SK-N-SH treated with all-trans-retinoic acid at 6 μM for 48 hours (cell line): ENCODE results near the gene MGST3.

Experiments used
- CREB5 ChIP-seq: fragments of 250-450 bp; sonication (Bioruptor Pico); IDR thresholded peaks from 2 replicates; pipeline ENCODE4 v1.5.1; 2020; ENCODE audit warnings: low read depth, mild to moderate bottlenecking, moderate library complexity
- ESRRG ChIP-seq: fragments of 250-450 bp; sonication (Bioruptor Pico); IDR thresholded peaks from 2 replicates; pipeline ENCODE4 v1.6.1; 2021; ENCODE audit warnings: mild to moderate bottlenecking
- ISL1 ChIP-seq: fragments of 250-450 bp; sonication (Bioruptor Pico); IDR thresholded peaks from 2 replicates; pipeline ENCODE4 v2.1.2; 2022; ENCODE audit warnings: mild to moderate bottlenecking, moderate library complexity
- OSR1 ChIP-seq: fragments of 250-450 bp; sonication (Bioruptor Pico); IDR thresholded peaks from 2 replicates; pipeline ENCODE4 v1.8.0; 2022; ENCODE audit warnings: moderate library complexity, mild to moderate bottlenecking, inconsistent platforms
- PATZ1 ChIP-seq: fragments of 250-450 bp; sonication (Bioruptor Pico); IDR thresholded peaks from 2 replicates; pipeline ENCODE4 v1.8.0; 2020; ENCODE audit warnings: mild to moderate bottlenecking, moderate library complexity, borderline replicate concordance
- SNAI2 ChIP-seq: fragments of 250-450 bp; sonication (Bioruptor Pico); IDR thresholded peaks from 2 replicates; pipeline ENCODE4 v1.5.0; 2020; ENCODE audit warnings: mild to moderate bottlenecking, moderate library complexity
- TOX ChIP-seq: fragments of 250-450 bp; sonication (Bioruptor Pico); IDR thresholded peaks from 2 replicates; pipeline ENCODE4 v1.8.0; 2021; ENCODE audit warnings: mild to moderate bottlenecking, moderate library complexity, borderline replicate concordance
- ZFP3 ChIP-seq: fragments of 250-450 bp; sonication (Bioruptor Pico); IDR thresholded peaks from 2 replicates; pipeline ENCODE4 v1.5.0; 2020; ENCODE audit warnings: mild to moderate bottlenecking, moderate library complexity
- ZFP30 ChIP-seq: fragments of 450-650 bp; formaldehyde crosslinking; IDR thresholded peaks from 2 replicates; pipeline ENCODE4 v1.5.0; 2022; ENCODE audit warnings: mild to moderate bottlenecking, moderate library complexity
- ZNF565 ChIP-seq: fragments of 450-650 bp; formaldehyde crosslinking; conservative IDR thresholded peaks from 2 replicates; pipeline ENCODE4 v1.5.0; 2020; ENCODE audit warnings: low read depth, mild to moderate bottlenecking, moderate library complexity
- ZNF8 ChIP-seq: fragments of 450-650 bp; formaldehyde crosslinking; IDR thresholded peaks from 2 replicates; pipeline ENCODE4 v1.5.0; 2020; ENCODE audit warnings: mild to moderate bottlenecking, moderate library complexity

GRCh38 chr1:165603810-165604209 lies 27.2 kb upstream of the MGST3 start:
- TF ChIP-seq ZFP3 (no peak), CREB5 (CRISPR knock-in tag) (no peak), ZFP30 (CRISPR knock-in tag) (no peak), ZNF8 (CRISPR knock-in tag) (no peak), PATZ1 (no peak), ESRRG (CRISPR knock-in tag) (no peak), TOX (CRISPR knock-in tag) (no peak), ZNF565 (CRISPR knock-in tag) (no peak), OSR1 (no peak), SNAI2 (CRISPR knock-in tag) (no peak), ISL1 (CRISPR knock-in tag) (no peak)
